Ectodermal cell (in vitro differentiated cells): Measurements from ENCODE around the gene SPATA33.
"Not testable (repeated sequence)": the region's sequence is repeated elsewhere in the genome, so short reads cannot be mapped to it uniquely, and the experiment has no call there.

Experiments
- H3K27ac ChIP-seq: 2 replicates; pipeline ENCODE4 v1.7.0; 2013; ENCODE audit warnings: mild to moderate bottlenecking, low read depth, low read length; ENCODE audit not compliant: insufficient read depth, poor library complexity, severe bottlenecking
- H3K27me3 ChIP-seq: 2 replicates; pipeline ENCODE4 v1.7.0; 2013; ENCODE audit warnings: mild to moderate bottlenecking, low read length; ENCODE audit not compliant: insufficient read depth, control insufficient read depth, poor library complexity, severe bottlenecking
- H3K36me3 ChIP-seq: one replicate; pipeline ENCODE4 v1.7.0; 2013; ENCODE audit warnings: low read length; ENCODE audit not compliant: control insufficient read depth, insufficient read depth
- H3K4me1 ChIP-seq: one replicate; pipeline ENCODE4 v1.7.0; 2013; ENCODE audit warnings: low read length; ENCODE audit not compliant: control insufficient read depth, insufficient read depth
- H3K4me3 ChIP-seq: 2 replicates; pipeline ENCODE4 v1.7.0; 2013; ENCODE audit warnings: low read depth, low read length, control low read depth; ENCODE audit not compliant: insufficient read depth
- H3K9me3 ChIP-seq: 2 replicates; pipeline ENCODE4 v1.7.0; 2013; ENCODE audit warnings: mild to moderate bottlenecking, low read length, moderate library complexity; ENCODE audit not compliant: control insufficient read depth
- WGBS, 2 experiments: methylation state at CpG; one replicate each; pipeline ENCODE4 v1.1.7; 2013; ENCODE audit warnings: missing lambda C conversion rate in 2 of 2; 5-methylcytosine and 5-hydroxymethylcytosine counted together

The SPATA33 gene

GRCh38 chr16:89661215-89661614 lies 3.6 kb downstream of the SPATA33 start:
- H3K36me3 ChIP-seq: peaks cover 46% of the 10 kb centered on the region
- no peak overlapping the region for H3K27ac ChIP-seq
- 96 to 98% methylated on average over 9 of the region's 9 CpGs for WGBS, 2 experiments

GRCh38 chr16:89664238-89664637 lies 6.6 kb downstream of the SPATA33 start:
- H3K4me1 ChIP-seq, H3K9me3 ChIP-seq, H3K27me3 ChIP-seq, H3K27ac ChIP-seq, H3K4me3 ChIP-seq: not testable (repeated sequence)
- H3K36me3 ChIP-seq: peaks cover 49% of the 10 kb centered on the region
- WGBS, 2 experiments: 97 to 98% methylated on average over 10 of the region's 11 CpGs

More at GRCh38 chr16:89661215-89661614, 3.6 kb downstream of the SPATA33 start:
- Histone ChIP-seq H3K4me3 (no peak overlapping the region), H3K4me1 (peaks cover 5% of the 10 kb centered on the region), H3K27me3 (no peaks in the 10 kb centered on the region), H3K9me3 (no peaks in the 10 kb centered on the region)

GRCh38 chr16:89667000-89667399 lies 9.4 kb downstream of the SPATA33 start:
- not testable (repeated sequence) for H3K4me3 ChIP-seq, H3K27ac ChIP-seq, H3K4me1 ChIP-seq, H3K9me3 ChIP-seq, H3K27me3 ChIP-seq
- WGBS, 2 experiments: 57 to 73% methylated on average over 5 to 6 of the region's 7 CpGs
- H3K36me3 ChIP-seq: peaks cover 31% of the 10 kb centered on the region

GRCh38 chr16:89667633-89668032 lies 10.0 kb downstream of the SPATA33 start:
- H3K36me3 ChIP-seq: peaks cover 29% of the 10 kb centered on the region
- no peak overlapping the region for H3K27ac ChIP-seq
- no peak overlapping the region for H3K4me3 ChIP-seq
- H3K9me3 ChIP-seq: no peaks in the 10 kb centered on the region
- no peaks in the 10 kb centered on the region for H3K4me1 ChIP-seq
- H3K27me3 ChIP-seq: no peaks in the 10 kb centered on the region
- WGBS, 2 experiments: 81% methylated on average over 9 of the region's 9 CpGs

GRCh38 chr16:89668790-89669158 lies 11.1 kb downstream of the SPATA33 start:
- peaks cover 23% of the 10 kb centered on the region for H3K36me3 ChIP-seq
- no peaks in the 10 kb centered on the region for H3K27me3 ChIP-seq
- H3K4me1 ChIP-seq: no peaks in the 10 kb centered on the region
- no peak overlapping the region for H3K27ac ChIP-seq
- H3K9me3 ChIP-seq: no peaks in the 10 kb centered on the region
- WGBS, 2 experiments: 92 to 96% methylated on average over 5 of the region's 5 CpGs
- no peak overlapping the region for H3K4me3 ChIP-seq

- no peaks in the 10 kb centered on the region for H3K9me3 ChIP-seq
- peaks cover 19% of the 10 kb centered on the region for H3K36me3 ChIP-seq
- H3K27ac ChIP-seq: no peak overlapping the region
- no peaks in the 10 kb centered on the region for H3K27me3 ChIP-seq
- H3K4me3 ChIP-seq: no peak overlapping the region
- 89 to 90% methylated on average over 13 of the region's 13 CpGs for WGBS, 2 experiments
- H3K4me1 ChIP-seq: no peaks in the 10 kb centered on the region
These were observed 12.1 kb downstream of the SPATA33 start for GRCh38 chr16:89669755-89670154.

GRCh38 chr16:89670496-89671431 lies 13.1 kb downstream of the SPATA33 start:
- Histone ChIP-seq H3K27ac (no peak overlapping the region), H3K36me3 (peaks cover 14% of the 10 kb centered on the region), H3K4me1 (no peaks in the 10 kb centered on the region), H3K4me3 (no peak overlapping the region), H3K9me3 (no peaks in the 10 kb centered on the region), H3K27me3 (no peaks in the 10 kb centered on the region)
- WGBS, 2 experiments: 94 to 95% methylated on average over 10 of the region's 10 CpGs

- not testable (repeated sequence) for H3K4me3 ChIP-seq, H3K4me1 ChIP-seq, H3K27me3 ChIP-seq, H3K9me3 ChIP-seq, H3K27ac ChIP-seq, H3K36me3 ChIP-seq
- 92 to 96% methylated on average over 4 of the region's 4 CpGs for WGBS, 2 experiments
These were observed 13.9 kb downstream of the SPATA33 start for GRCh38 chr16:89671565-89671964.

- 93 to 94% methylated on average over 16 of the region's 16 CpGs for WGBS, 2 experiments
- Histone ChIP-seq H3K36me3 (peaks cover 7% of the 10 kb centered on the region), H3K27ac (no peak overlapping the region), H3K4me3 (no peak overlapping the region), H3K4me1 (no peaks in the 10 kb centered on the region), H3K9me3 (no peaks in the 10 kb centered on the region), H3K27me3 (no peaks in the 10 kb centered on the region)
These were observed 14.7 kb downstream of the SPATA33 start for GRCh38 chr16:89672177-89672941.

GRCh38 chr16:89678258-89678657 lies 20.6 kb downstream of the SPATA33 start:
- no peaks in the 10 kb centered on the region for H3K9me3 ChIP-seq
- H3K27ac ChIP-seq: no peak overlapping the region
- no peaks in the 10 kb centered on the region for H3K27me3 ChIP-seq
- H3K4me3 ChIP-seq: no peak overlapping the region
- WGBS, 2 experiments: 93 to 98% methylated on average over 2 of the region's 2 CpGs
- peaks cover 10% of the 10 kb centered on the region for H3K36me3 ChIP-seq
- no peaks in the 10 kb centered on the region for H3K4me1 ChIP-seq
